ENCODE data around the gene TCTA. TPM values are rescaled to one million over a fixed set of nuclear protein-coding genes. Genes with fewer than 3 reads are reported as not detected.

The TCTA gene
- total RNA-seq, 1 experiment from 2014 or later: 23.7 TPM

DNA sequence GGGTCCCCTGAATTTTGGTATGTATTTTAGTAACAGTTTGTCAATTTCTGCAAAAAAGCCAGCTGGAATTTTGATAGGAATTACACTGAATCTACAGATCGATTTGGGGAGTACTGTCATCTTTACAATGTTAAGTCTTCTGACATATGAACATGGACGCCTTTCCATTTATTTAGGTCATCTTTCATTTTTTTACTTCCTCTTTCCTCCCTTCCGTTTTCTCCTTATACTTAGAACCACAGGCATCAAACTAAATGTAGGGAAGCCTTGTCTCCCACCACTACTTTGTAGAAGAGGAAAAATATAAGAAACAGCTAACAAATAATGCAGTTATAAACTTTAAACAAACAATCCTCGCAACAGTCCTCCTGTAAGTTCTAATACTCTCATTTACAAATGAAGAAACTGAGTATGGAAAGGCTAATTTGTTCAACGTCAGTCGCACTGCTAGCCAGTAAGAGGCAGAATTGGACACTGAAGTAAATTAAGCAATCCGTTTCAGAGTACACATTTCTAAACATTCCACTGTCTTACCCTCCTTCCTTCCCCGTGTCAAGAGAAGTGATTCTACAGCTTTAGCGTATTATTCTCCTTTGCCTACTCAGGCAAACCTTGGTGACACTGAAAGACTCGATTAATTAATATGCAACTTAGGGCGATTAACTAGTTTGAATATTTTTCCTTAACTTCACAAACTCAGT, 26.0 kb upstream of the TCTA start:
- no peak for ATAC-seq
- no peaks in the 10 kb centered on the region for H3K9me2 ChIP-seq (replicated peaks; ENCODE audit: low read length)
- H3K4me3 ChIP-seq (ENCODE audit: low read length): no peak overlapping the region
- intact Hi-C loops (cut with micrococcal nuclease): no loop called here
- ChIA-PET POLR2A (ENCODE audit: unreplicated experiment) (no interaction called here), CTCF (no interaction called here)
- no peaks in the 10 kb centered on the region for H3F3A ChIP-seq (ENCODE audit: low read length, unreplicated experiment)
- H3K79me2 ChIP-seq (ENCODE audit: low read length): peaks cover 97% of the 10 kb centered on the region
- DNase-seq: no peak
- H3K27ac ChIP-seq (ENCODE audit: low read length): no peak overlapping the region
- H2AFZ ChIP-seq (ENCODE audit: low read length): no peak overlapping the region
- H3K36me3 ChIP-seq (ENCODE audit: low read depth, low read length): no peaks in the 10 kb centered on the region; the same call in 1 of the 2 replicates
- peaks cover 58% of the 10 kb centered on the region for H4K20me1 ChIP-seq (ENCODE audit: low read length)
- TF ChIP-seq EZH2phosphoT487 (IDR thresholded peaks at IDR 0.05; ENCODE audit: borderline replicate concordance, low read length) (no peak), EZH2 (IDR thresholded peaks at IDR 0.05; ENCODE audit: low read length, unreplicated experiment) (no peak)
- TF ChIP-seq, protein P1, sequence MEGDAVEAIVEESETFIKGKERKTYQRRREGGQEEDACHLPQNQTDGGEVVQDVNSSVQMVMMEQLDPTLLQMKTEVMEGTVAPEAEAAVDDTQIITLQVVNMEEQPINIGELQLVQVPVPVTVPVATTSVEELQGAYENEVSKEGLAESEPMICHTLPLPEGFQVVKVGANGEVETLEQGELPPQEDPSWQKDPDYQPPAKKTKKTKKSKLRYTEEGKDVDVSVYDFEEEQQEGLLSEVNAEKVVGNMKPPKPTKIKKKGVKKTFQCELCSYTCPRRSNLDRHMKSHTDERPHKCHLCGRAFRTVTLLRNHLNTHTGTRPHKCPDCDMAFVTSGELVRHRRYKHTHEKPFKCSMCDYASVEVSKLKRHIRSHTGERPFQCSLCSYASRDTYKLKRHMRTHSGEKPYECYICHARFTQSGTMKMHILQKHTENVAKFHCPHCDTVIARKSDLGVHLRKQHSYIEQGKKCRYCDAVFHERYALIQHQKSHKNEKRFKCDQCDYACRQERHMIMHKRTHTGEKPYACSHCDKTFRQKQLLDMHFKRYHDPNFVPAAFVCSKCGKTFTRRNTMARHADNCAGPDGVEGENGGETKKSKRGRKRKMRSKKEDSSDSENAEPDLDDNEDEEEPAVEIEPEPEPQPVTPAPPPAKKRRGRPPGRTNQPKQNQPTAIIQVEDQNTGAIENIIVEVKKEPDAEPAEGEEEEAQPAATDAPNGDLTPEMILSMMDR (conservative IDR thresholded peaks at IDR 0.05; ENCODE audit: low read depth, low read length): no peak
- H3K9me3 ChIP-seq (ENCODE audit: low read length): no peaks in the 10 kb centered on the region
- no peak overlapping the region for H3K9ac ChIP-seq (ENCODE audit: low read length)
- H3K4me1 ChIP-seq (ENCODE audit: insufficient read depth, low read length): peaks cover 10% of the 10 kb centered on the region; the same call in 1 of the 2 replicates
- no TSS peak for BruUV-seq (replicated peaks)
- no peak overlapping the region for H3K4me2 ChIP-seq (ENCODE audit: low read length)
- H3K27me3 ChIP-seq (ENCODE audit: low read length): no peaks in the 10 kb centered on the region

DNA sequence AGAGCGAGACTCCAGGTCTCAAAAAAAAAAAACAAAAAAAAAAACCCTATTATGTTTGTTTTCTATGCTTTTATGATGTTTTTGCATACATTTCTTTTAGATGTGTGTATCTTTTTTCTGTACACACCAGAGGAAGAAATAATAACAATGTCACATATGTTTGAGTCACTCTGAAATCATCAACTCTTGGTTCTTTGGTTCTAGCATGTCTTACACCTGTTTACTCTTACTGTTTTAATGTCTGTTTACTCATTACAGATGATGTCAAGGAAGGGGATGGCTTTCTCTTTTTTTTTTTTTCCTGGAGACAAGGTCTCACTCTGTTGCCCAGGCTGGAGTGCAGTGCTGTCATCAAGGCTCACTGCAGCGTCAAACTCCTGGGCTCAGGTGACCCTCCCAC, 24.5 kb upstream of the TCTA start:
- DNase-seq: peak; percentile 83
- Histone ChIP-seq H3K9me2 (replicated peaks; ENCODE audit: low read length) (no peaks in the 10 kb centered on the region), H3K27ac (ENCODE audit: low read length) (peak overlapping the region; percentile 39), H3K4me1 (ENCODE audit: insufficient read depth, low read length) (peaks cover 10% of the 10 kb centered on the region; the same call in 1 of the 2 replicates), H3K79me2 (ENCODE audit: low read length) (peaks cover 99% of the 10 kb centered on the region), H3K4me2 (ENCODE audit: low read length) (peak overlapping the region; percentile 16; the same call in 1 of the 2 replicates), H3K36me3 (ENCODE audit: low read depth, low read length) (no peaks in the 10 kb centered on the region; the same call in 1 of the 2 replicates), H3K4me3 (ENCODE audit: low read length) (no peak overlapping the region), H4K20me1 (ENCODE audit: low read length) (peaks cover 57% of the 10 kb centered on the region), H3K27me3 (ENCODE audit: low read length) (no peaks in the 10 kb centered on the region), H3K9ac (ENCODE audit: low read length) (no peak overlapping the region), H2AFZ (ENCODE audit: low read length) (no peak overlapping the region), H3F3A (ENCODE audit: low read length, unreplicated experiment) (no peaks in the 10 kb centered on the region), H3K9me3 (ENCODE audit: low read length) (no peaks in the 10 kb centered on the region)
- TF ChIP-seq, protein P1 (conservative IDR thresholded peaks at IDR 0.05; ENCODE audit: low read depth, low read length): no peak
- TF ChIP-seq EZH2 (IDR thresholded peaks at IDR 0.05; ENCODE audit: low read length, unreplicated experiment): no peak
- TF ChIP-seq EZH2phosphoT487 (IDR thresholded peaks at IDR 0.05; ENCODE audit: borderline replicate concordance, low read length): no peak
- no TSS peak for BruUV-seq (replicated peaks)
- ATAC-seq: peak; percentile 95
- intact Hi-C loops (cut with micrococcal nuclease): loop anchor here (1.0 kb wide), 1 partner anchor 42 kb away; the partner anchor contains the start of gene NICN1
- POLR2A ChIA-PET (ENCODE audit: unreplicated experiment): no interaction called here
- CTCF ChIA-PET: no interaction called here

DNA sequence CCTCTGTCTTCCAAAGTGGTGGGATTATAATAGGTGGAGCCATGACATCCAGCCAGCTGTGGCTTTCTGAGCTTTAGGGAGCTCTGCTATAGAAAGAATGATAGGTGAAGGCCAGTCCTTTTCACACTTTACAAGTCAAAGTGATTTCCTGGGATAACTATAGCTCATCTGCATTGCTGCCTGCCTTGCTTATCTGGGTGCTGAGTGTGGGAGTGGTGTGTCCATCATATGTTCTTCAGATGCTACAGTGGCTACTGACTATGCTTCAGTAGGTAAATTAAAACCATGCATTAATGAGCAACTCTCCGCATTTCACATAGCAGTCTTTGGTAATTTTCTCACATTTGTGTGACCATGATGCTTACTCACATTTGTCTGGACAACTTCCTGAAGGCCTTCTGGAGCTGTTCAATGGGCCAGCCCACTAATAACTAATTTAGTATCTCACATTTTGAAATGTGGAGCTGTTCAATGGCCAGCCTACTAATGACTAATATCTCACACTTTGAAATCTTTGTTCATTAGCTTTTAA, 23.9 kb upstream of the TCTA start:
- ChIA-PET CTCF (no interaction called here), POLR2A (ENCODE audit: unreplicated experiment) (interaction anchor here (0.5 kb wide), 1 partner anchor 37 kb away, joined by 4 read pairs; no protein-coding TSS in a partner anchor)
- TF ChIP-seq, protein P1 (conservative IDR thresholded peaks at IDR 0.05; ENCODE audit: low read depth, low read length): no peak
- TF ChIP-seq EZH2 (IDR thresholded peaks at IDR 0.05; ENCODE audit: low read length, unreplicated experiment) (no peak), EZH2phosphoT487 (IDR thresholded peaks at IDR 0.05; ENCODE audit: borderline replicate concordance, low read length) (no peak)
- no peak overlapping the region for H3K9ac ChIP-seq (ENCODE audit: low read length)
- no peak overlapping the region for H3K4me3 ChIP-seq (ENCODE audit: low read length)
- 0 out of 2 replicates have a peak overlapping the region, but pooled peaks have one; percentile 6 for H3K4me2 ChIP-seq (ENCODE audit: low read length)
- no TSS peak for BruUV-seq (replicated peaks)
- H3F3A ChIP-seq (ENCODE audit: low read length, unreplicated experiment): no peaks in the 10 kb centered on the region
- no peaks in the 10 kb centered on the region for H3K9me2 ChIP-seq (replicated peaks; ENCODE audit: low read length)
- ATAC-seq (peak; percentile 34), DNase-seq (no peak)
- peaks cover 10% of the 10 kb centered on the region; the same call in 1 of the 2 replicates for H3K4me1 ChIP-seq (ENCODE audit: insufficient read depth, low read length)
- intact Hi-C loops (cut with micrococcal nuclease): no loop called here
- H3K36me3 ChIP-seq (ENCODE audit: low read depth, low read length): no peaks in the 10 kb centered on the region; the same call in 1 of the 2 replicates
- H3K9me3 ChIP-seq (ENCODE audit: low read length): no peaks in the 10 kb centered on the region
- H3K79me2 ChIP-seq (ENCODE audit: low read length): peaks cover 99% of the 10 kb centered on the region
- H3K27ac ChIP-seq (ENCODE audit: low read length): peak overlapping the region; percentile 39
- no peaks in the 10 kb centered on the region for H3K27me3 ChIP-seq (ENCODE audit: low read length)
- H4K20me1 ChIP-seq (ENCODE audit: low read length): peaks cover 62% of the 10 kb centered on the region
- no peak overlapping the region for H2AFZ ChIP-seq (ENCODE audit: low read length)

All from PC-3 (cell line).